ENCODE measurements around the gene CCNB3.

Gene CCNB3

GRCh38 chrX:50375481-50376267, 171.1 kb downstream of the CCNB3 start:
- no peak for DNase-seq

GRCh38 chrX:50381729-50382415, 177.3 kb downstream of the CCNB3 start:
- DNase-seq: no peak

- no peak for DNase-seq
Measured at GRCh38 chrX:50386520-50386919, 182.0 kb downstream of the CCNB3 start.

GRCh38 chrX:50393902-50394301, 189.3 kb downstream of the CCNB3 start:
- DNase-seq: no peak

All from suppressor macrophage (primary cell).